Activated B cell treated with CpG ODN at 0.5 μM for 24 hours (primary cell): ENCODE measurements around the gene GRM3. TPM values are rescaled to one million over a fixed set of nuclear protein-coding genes. Genes with fewer than 3 reads are reported as not detected.

ENCODE experiments used
- ATAC-seq: fragments of 200-7000 bp; cut with Tn5 transposase; one replicate; pipeline ENCODE4 v1.10.0; 2021; ENCODE audit warnings: low read depth, mild to moderate bottlenecking, moderate library complexity
- CTCF ChIA-PET: fragments of 350-600 bp; sonication (Branson Sonifier 250); formaldehyde crosslinking; loops from one replicate; lab custom pipeline; 2021; ENCODE audit warnings: antibody characterized with exemption; lab: Charles Lee
- POLR2A ChIA-PET: fragments of 350-600 bp; sonication (Branson Sonifier 250); formaldehyde crosslinking; loops from one replicate; lab custom pipeline; 2021; ENCODE audit warnings: antibody characterized with exemption; lab: Charles Lee
- DNase-seq: peaks from one replicate; pipeline ENCODE4 v3.0.0; 2022
- H3K27ac Mint-ChIP-seq: one replicate; pipeline ENCODE4 v1.8.0; 2020; ENCODE audit warnings: mixed read lengths
- H3K27me3 Mint-ChIP-seq: one replicate; pipeline ENCODE4 v1.8.0; 2021; ENCODE audit warnings: mixed read lengths
- H3K36me3 Mint-ChIP-seq: one replicate; pipeline ENCODE4 v1.8.0; 2021; ENCODE audit warnings: low read depth, mixed read lengths
- H3K4me1 Mint-ChIP-seq: one replicate; pipeline ENCODE4 v1.8.0; 2021; ENCODE audit warnings: mixed read lengths
- H3K4me3 Mint-ChIP-seq: one replicate; pipeline ENCODE4 v1.8.0; 2020; ENCODE audit warnings: mild to moderate bottlenecking, mixed read lengths
- H3K9me3 Mint-ChIP-seq: one replicate; pipeline ENCODE4 v1.8.0; 2020; ENCODE audit warnings: mixed read lengths
- CTCF ChIP-seq: fragments of 200-600 bp; IDR thresholded peaks from one replicate; pipeline ENCODE4 v1.8.0; 2022; ENCODE audit warnings: antibody characterized with exemption, mild to moderate bottlenecking
- intact Hi-C: fragments of 100-400 bp; cut with micrococcal nuclease; formaldehyde crosslinking; loops from one replicate; pipeline ENCODE4 v1.15.1; 2024
- total RNA-seq: library from RNA; stranded (reverse); gene quantifications from 2 replicates; pipeline ENCODE4 v1.2.3, GENCODE V29; 2022

The GRM3 gene
- total RNA-seq, 1 donor from 2014 or later, result not detected

GRCh38 chr7:86792260-86792659 is 148.6 kb downstream of the GRM3 start:
- Mint-ChIP-seq H3K9me3 (peaks cover 8% of the 10 kb centered on the region), H3K4me1 (peaks cover 6% of the 10 kb centered on the region), H3K27ac (no peak overlapping the region), H3K36me3 (no peaks in the 10 kb centered on the region), H3K4me3 (no peak overlapping the region), H3K27me3 (peaks cover 4% of the 10 kb centered on the region)
- DNase-seq (no peak), ATAC-seq (no peak)
- no peak for TF ChIP-seq CTCF
- intact Hi-C loops, result no loop called here
- ChIA-PET POLR2A (no interaction called here), CTCF (no interaction called here)

- ChIA-PET POLR2A (no interaction called here), CTCF (no interaction called here)
- ATAC-seq (no peak), DNase-seq (no peak)
- Mint-ChIP-seq H3K4me3 (no peak overlapping the region), H3K4me1 (peaks cover 6% of the 10 kb centered on the region), H3K27ac (no peak overlapping the region), H3K27me3 (peaks cover 6% of the 10 kb centered on the region), H3K9me3 (peaks cover 9% of the 10 kb centered on the region), H3K36me3 (no peaks in the 10 kb centered on the region)
- intact Hi-C loops, result no loop called here
- no peak for TF ChIP-seq CTCF
Measured at GRCh38 chr7:86793136-86793535, 149.4 kb downstream of the GRM3 start.

- no peaks in the 10 kb centered on the region for H3K36me3 Mint-ChIP-seq
- CTCF ChIA-PET, result no interaction called here
Measured at GRCh38 chr7:86814661-86815379, 171.1 kb downstream of the GRM3 start.

DNA sequence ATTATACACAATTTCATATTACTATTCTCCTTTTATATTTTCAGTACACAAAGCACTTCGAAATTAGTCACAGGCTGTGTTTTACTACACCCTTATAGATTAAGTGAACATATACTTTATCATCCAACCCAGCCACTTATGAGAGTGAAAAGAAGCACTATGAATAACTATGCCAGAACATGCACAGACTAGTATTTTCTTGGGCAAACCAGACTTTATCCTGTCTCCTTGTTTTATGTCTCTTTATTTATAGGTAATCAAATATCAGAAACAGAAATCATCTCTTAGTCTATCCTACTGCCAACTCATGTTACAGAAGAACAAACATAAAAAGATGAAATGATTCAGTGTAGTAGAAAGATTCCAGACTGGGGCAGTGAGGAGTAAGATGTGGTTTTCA is 171.8 kb downstream of the GRM3 start:
- H3K27ac Mint-ChIP-seq, result no peak overlapping the region
- ChIA-PET CTCF (no interaction called here), POLR2A (no interaction called here)
- H3K27me3 Mint-ChIP-seq, result peaks cover 5% of the 10 kb centered on the region
- H3K9me3 Mint-ChIP-seq, result peaks cover 3% of the 10 kb centered on the region
- intact Hi-C loops, result no loop called here
- no peaks in the 10 kb centered on the region for H3K4me1 Mint-ChIP-seq
- no peak overlapping the region for H3K4me3 Mint-ChIP-seq
- ATAC-seq (no peak), DNase-seq (no peak)
- TF ChIP-seq CTCF, result no peak
- no peaks in the 10 kb centered on the region for H3K36me3 Mint-ChIP-seq

More at GRCh38 chr7:86814661-86815379, 171.1 kb downstream of the GRM3 start:
- ATAC-seq (no peak), DNase-seq (no peak)
- Mint-ChIP-seq H3K4me1 (no peaks in the 10 kb centered on the region), H3K27me3 (peaks cover 5% of the 10 kb centered on the region), H3K9me3 (peaks cover 3% of the 10 kb centered on the region), H3K27ac (no peak overlapping the region), H3K4me3 (no peak overlapping the region)
- POLR2A ChIA-PET, result no interaction called here
- intact Hi-C loops, result no loop called here
- no peak for TF ChIP-seq CTCF

GRCh38 chr7:86818903-86819302 is 175.2 kb downstream of the GRM3 start:
- ATAC-seq (no peak), DNase-seq (no peak)
- Mint-ChIP-seq H3K27ac (no peak overlapping the region), H3K27me3 (no peaks in the 10 kb centered on the region), H3K4me3 (no peak overlapping the region), H3K9me3 (peaks cover 3% of the 10 kb centered on the region), H3K36me3 (no peaks in the 10 kb centered on the region), H3K4me1 (no peaks in the 10 kb centered on the region)
- ChIA-PET CTCF (no interaction called here), POLR2A (no interaction called here)
- TF ChIP-seq CTCF, result no peak
- intact Hi-C loops, result no loop called here
